NCI-H1417 treated with DMSO at 0.1 percent for 48 hours (cell line): ENCODE results near the gene CD38.

Experiments used
- DNase-seq: peaks from one replicate; lab custom pipeline; 2025; lab: John Stamatoyannopoulos, UW

The CD38 gene

DNA sequence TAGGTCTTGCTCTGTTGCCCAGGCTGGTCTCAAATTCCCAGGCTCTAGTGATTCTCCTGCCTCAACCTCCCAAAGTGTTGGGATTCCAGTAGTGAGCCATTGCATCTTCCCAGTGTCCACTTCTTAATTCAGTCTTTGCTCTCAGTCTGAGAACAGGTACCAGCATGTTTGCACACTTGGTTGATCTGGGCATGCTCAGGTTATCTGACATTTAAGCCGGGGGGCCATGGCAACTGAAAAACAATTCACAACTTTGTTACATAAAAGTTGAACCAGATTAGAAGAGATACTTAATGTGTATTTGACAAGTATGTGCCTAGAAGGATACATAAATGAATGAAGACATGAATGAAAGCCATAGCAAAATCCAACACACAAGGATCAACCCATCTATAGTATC, 121.4 kb downstream of the CD38 start:
- no peak for DNase-seq

DNA sequence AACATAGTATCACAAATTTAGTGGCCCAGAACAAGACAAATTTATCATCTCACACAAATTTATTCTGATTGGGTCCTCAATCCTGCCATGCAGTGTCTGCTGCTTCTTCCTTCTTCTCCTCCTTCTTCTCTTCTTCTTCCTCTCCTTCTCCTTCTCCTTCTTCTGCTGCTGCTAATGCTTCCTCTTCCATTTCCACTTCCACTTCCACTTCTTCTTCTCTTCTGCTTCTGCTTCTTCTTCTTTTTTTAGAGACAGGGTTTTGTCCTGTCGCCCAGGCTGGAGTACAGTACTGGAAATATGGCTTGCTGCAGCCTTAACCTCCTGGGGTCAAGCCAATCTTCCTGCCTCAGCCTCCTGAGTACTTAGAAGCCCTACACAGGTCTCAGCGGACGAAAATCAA, 122.9 kb downstream of the CD38 start:
- no peak for DNase-seq

DNA sequence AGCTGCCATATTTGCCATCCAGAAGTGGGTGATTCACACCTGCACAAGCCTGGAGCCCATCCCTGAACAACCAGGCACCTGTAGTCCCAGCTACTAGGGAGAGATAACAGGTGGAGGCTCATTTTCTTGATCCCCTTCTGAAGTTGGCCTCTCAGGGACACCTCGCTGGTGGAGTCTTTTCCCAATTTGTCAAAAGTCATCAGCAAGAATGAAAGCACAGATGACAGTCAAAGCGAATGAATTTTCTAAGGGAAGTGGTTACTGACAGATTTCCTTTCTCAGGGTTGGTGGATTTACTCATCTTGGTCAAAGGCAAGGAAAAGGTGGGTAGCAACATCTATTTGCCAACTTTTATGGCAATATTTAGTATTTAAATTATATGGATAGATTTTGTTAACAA, 123.9 kb downstream of the CD38 start:
- no peak for DNase-seq

DNA sequence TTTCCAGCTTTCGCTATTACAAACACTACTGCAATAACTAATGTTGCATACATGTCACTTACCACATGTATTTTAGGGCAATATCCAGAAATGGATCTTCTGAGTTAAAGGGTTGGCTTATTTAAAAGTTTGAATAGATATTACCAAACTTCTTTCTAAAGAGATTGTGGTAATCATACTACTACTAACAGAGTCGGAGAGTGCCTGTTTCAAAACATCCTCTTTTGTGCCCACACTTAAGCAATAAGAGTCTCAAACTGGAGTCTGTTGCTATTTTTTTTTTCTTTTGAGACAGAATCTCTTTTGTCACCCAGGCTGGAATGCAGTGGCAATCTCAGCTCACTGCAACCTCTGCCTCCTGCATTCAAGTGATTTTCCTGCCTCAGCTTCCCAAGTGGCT, 124.6 kb downstream of the CD38 start:
- no peak for DNase-seq
